RWPE1 (cell line): Measurements from ENCODE around the gene DPF3.

Experiments used
- CTCF ChIA-PET: fragments of 350-600 bp; sonication (Branson Sonifier 250); formaldehyde crosslinking; extraction: SDS; loops from one replicate; lab custom pipeline; 2021; lab: Yijun Ruan, JAX
- POLR2A ChIA-PET: fragments of 400-600 bp; formaldehyde crosslinking; extraction: SDS; loops from one replicate; lab custom pipeline; 2020; ENCODE audit warnings: antibody characterized with exemption; ENCODE audit not compliant: low non-redundant PET; lab: Yijun Ruan, JAX
- DNase-seq: peaks from one replicate; pipeline ENCODE4 v3.0.0; 2012; ENCODE audit warnings: low spot score
- H3K27ac ChIP-seq: fragments of 450-650 bp; 2 replicates; pipeline ENCODE4 v1.5.1; 2017
- CTCF ChIP-seq: fragments of 450-650 bp; conservative IDR thresholded peaks from 2 replicates; pipeline ENCODE4 v1.5.1; 2017; ENCODE audit warnings: low read depth, mild to moderate bottlenecking

The DPF3 gene

GRCh38 chr14:72790887-72791566, 102.9 kb downstream of the DPF3 start:
- DNase-seq, result no peak
- no peak for TF ChIP-seq CTCF
- POLR2A ChIA-PET, result no interaction called here
- H3K27ac ChIP-seq, result no peak overlapping the region
- CTCF ChIA-PET, result no interaction called here

- ChIA-PET CTCF (interaction anchor here (0.6 kb wide), 1 partner anchor 89 kb away, joined by 3 read pairs; no protein-coding TSS in a partner anchor), POLR2A (no interaction called here)
- H3K27ac ChIP-seq, result no peak overlapping the region
- TF ChIP-seq CTCF, result no peak
- DNase-seq, result no peak
These were observed 104.8 kb downstream of the DPF3 start for GRCh38 chr14:72788972-72789728.

DNA sequence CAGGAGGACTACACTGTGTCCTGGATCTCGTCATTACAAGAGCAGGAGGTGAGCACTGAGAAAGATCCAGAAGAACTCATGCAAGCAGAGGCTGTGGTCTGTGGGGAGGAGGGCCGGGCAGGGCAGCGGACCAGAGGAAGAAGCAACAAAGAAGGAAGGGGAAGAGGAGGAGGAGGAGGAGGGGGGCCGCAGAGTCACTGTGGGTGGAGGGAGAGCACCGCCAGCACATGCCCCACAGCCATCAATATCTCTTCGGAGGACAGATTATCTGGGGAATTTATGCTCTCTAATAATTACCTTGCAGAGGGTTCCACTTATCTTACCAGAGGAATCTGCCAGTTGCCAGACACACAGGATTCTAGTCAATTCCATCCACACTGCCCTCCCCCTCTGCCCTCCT, 105.6 kb downstream of the DPF3 start:
- POLR2A ChIA-PET, result no interaction called here
- DNase-seq, result no peak
- no peak for TF ChIP-seq CTCF
- CTCF ChIA-PET, result no interaction called here
- H3K27ac ChIP-seq, result no peak overlapping the region

DNA sequence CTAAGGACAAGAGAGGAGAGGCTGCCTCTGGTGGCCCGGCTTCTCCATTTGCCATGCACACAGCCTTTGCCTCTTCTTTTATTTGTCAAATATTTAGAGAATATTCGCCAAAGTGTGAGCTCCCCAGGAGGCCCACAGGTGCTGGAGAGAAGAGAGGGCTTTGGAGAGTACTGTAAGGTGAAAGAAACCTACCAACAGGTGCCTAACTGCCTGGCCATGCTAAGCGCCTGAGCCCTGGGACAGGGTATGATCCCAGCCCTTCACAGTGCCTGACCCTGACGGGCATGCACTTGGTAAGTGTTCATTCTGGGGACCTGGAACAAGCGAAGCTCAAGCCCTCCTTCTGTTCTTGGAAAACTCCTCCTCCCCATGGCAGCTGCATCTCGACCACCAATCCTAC, 106.1 kb downstream of the DPF3 start:
- no peak overlapping the region for H3K27ac ChIP-seq
- no peak for DNase-seq
- ChIA-PET CTCF (no interaction called here), POLR2A (no interaction called here)
- TF ChIP-seq CTCF, result no peak

DNA sequence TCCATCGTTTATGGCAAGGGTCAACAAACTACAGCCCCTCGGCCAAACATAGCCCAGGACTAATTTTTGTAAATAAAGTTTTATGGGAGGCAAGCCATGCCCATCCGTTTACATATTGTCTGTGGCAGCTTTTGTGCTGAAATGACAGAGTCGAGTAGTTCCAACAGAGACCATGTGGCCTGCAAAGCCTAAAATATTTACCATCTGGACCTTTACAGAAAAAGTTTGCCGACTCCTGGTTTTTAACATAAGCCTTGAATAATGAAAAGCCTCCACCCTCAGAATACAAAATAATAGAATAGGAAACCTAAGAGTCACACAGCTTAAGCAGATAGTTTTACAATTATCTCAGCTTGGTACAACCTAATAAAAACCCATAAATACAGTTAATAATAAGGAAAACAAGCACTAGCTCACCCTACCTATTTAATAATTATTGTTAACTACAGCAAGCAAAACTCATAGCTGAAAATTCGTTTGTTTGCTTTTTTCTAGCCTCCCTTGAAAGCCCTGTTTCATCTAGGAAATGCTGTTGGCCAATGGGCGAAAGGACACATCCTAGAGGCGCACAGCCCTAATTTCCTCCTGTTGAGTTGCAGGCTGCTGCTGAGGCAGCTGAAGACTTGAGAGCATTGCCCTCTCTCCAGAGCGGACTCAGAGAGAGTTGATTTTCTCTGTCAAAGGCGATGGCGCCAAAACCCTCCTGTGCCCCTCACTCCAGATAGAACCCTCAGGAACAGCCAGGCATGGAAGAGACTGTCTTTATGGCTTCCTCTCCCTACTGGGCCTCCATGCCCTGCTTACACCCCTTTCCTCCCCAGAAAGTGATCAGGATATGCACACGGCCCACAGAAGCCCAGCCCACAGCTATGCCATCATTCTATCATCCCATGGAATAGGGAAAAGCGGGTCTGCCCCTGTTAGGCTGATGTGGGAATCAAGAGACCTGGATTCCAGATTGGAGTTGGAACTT, 107.2 kb downstream of the DPF3 start:
- ChIA-PET POLR2A (no interaction called here), CTCF (interaction anchor here (0.5 to 0.6 kb wide), 2 partner anchors 21 to 1169 kb away, joined by 3 to 4 read pairs; no protein-coding TSS in a partner anchor)
- no peak for TF ChIP-seq CTCF
- no peak for DNase-seq
- H3K27ac ChIP-seq, result no peak overlapping the region

DNA sequence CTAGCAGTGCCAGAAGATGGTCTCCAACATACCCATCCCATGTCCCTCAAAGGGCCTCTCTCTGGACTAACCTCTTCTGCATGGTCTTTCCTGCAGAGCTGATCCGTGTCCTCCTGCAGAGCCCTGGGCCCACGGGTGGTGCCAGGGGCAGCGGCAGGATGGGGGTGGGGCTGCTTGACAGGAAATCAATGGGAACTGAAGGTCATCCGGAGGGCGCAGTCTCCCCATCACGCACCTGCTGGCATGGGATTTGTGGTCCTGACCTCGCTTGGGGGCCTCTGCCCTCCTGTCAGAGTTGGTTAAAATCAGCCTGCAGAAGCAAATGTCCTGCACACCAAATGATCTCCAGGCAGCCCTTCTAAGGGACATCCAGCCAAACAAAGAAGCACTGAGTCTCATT, 110.2 kb downstream of the DPF3 start:
- POLR2A ChIA-PET, result no interaction called here
- DNase-seq, result no peak
- no peak overlapping the region for H3K27ac ChIP-seq
- no peak for TF ChIP-seq CTCF
- CTCF ChIA-PET, result no interaction called here
